Measurements from ENCODE around the gene TRRAP.
"Not testable (repeated sequence)": the region's sequence is repeated elsewhere in the genome, so short reads cannot be mapped to it uniquely, and the experiment has no call there.

Gene TRRAP

DNA sequence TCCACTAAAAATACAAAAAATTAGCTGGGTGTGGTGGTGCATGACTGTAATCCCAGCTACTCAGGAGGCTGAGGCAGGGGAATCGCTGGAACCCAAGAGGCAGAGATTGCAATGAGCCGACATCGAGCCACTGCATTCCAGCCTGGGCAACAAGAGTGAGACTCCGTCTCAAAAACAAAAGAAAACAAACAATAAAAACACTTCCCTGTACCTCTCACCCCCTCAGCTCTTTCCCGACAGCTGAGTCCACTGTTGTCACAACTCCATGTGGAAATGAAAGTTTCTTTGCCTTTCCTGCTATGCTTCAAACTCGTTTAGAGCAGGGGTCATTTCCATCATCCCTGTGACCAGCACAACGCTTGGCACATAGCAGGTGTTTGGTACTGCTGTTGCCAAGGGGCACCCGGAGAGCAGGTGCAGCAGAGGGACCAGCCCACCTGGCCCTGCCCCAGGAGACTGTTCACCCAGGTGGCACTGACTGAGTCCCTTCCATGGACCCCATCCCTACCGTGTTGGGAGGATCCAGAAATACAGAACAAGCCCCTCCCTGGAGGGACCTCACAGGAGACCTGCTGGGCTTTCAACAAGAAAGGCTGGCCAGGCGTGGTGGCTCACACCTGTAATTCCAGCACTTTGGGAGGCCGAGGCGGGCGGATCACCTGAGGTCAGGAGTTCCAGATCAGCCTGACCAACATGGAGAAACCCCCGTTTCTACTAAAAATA, 13.4 kb upstream of the TRRAP start:
- DNase-seq (ENCODE audit: low read depth): no peak
- H3K4me3 ChIP-seq (ENCODE audit: low read depth, low read length): no peak overlapping the region

GRCh38 chr7:98866351-98866750, 12.0 kb upstream of the TRRAP start:
- no peak overlapping the region for H3K4me3 ChIP-seq (ENCODE audit: low read depth, low read length)
- DNase-seq (ENCODE audit: low read depth): no peak

GRCh38 chr7:98866765-98867164, 11.6 kb upstream of the TRRAP start:
- H3K4me3 ChIP-seq (ENCODE audit: low read depth, low read length): no peak overlapping the region
- DNase-seq (ENCODE audit: low read depth): no peak

DNA sequence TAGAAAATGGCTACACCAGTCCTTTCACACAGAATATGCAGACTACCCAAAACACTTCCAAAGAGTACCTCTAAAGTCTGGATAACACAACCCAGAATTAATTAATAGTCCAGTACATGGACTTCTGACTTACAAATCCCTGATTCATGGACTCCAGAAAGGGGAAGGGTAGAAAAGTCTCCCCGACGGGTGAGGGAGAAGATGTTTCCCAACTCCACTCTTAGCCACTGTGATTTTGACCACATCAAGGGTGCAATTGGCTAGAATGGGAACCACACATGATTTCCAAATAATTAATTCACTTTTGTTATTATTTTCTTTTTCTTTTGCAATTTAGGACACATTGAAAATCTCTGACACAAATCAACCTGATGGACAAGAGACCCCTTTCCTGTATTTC, 9.9 kb upstream of the TRRAP start:
- no peak overlapping the region for H3K4me3 ChIP-seq (ENCODE audit: low read depth, low read length)
- no peak for DNase-seq (ENCODE audit: low read depth)

DNA sequence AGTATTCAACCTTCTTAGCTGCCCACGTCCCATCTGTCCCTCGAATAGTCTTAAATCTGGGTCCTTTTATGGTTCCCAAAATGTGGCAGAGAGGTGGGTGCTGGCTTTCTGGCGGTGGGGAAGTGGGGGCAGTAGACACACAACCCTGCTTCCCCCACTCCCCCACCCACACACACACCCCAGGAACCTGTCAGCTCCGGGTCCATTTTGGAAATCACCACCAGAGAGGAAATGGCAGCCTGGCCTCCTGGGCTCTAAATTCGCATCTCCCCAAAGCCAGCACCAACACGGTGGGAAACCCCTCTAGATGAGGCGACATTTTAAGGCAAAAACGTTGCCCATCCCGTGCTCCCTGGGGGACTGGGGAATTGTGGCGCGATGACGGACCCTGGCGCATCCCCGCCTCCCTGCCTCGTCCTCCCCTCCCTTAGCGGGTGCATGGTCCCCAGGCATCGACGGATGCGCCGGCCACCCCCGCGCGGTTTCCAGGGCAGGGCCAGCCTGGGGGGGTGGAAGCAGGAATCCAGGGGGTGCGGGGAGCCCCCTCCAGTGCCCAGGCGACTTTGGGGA, 9.2 kb upstream of the TRRAP start:
- H3K4me3 ChIP-seq (ENCODE audit: low read depth, low read length): peak overlapping the region; percentile 45
- DNase-seq (ENCODE audit: low read depth): no peak

- no peak for DNase-seq (ENCODE audit: low read depth)
- peak within 1 kb of the TSS; percentile 45 for H3K4me3 ChIP-seq (ENCODE audit: low read depth, low read length)
Measured at GRCh38 chr7:98869597-98870120, 8.7 kb upstream of the TRRAP start, which contains the start of gene TMEM130. TSS of gene TMEM130 (minus strand) at chr7:98870014. CDS start at chr7:98869861, 153 bp downstream.

DNA sequence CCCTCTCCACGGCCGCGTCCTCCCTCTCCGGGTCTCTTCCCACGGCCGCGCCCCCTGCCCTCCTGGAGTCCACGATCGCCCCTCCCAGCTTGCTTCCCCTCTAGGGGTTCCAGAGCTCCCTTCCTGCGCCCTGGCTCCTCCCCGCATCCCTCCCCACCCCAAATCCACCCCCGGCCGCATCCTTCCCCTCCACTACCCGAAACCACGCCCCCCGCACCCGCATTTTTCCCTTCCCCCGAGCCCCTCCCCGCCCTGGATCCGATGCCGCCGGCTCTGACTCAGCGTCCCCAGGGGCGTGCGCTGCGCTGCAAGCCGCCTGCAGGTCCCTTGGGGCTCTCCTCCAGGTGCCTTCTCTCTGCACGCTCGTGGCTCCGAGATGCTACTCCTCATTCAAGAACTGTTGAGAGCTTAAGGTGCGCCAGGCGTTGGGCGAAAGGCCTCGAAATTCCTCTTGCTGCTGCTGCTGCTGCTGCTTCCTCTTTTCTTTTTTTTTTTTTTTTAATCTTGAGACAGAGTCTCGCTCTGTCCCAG, 8.1 kb upstream of the TRRAP start:
- peak overlapping the region; percentile 45 for H3K4me3 ChIP-seq (ENCODE audit: low read depth, low read length)
- no peak for DNase-seq (ENCODE audit: low read depth)

DNA sequence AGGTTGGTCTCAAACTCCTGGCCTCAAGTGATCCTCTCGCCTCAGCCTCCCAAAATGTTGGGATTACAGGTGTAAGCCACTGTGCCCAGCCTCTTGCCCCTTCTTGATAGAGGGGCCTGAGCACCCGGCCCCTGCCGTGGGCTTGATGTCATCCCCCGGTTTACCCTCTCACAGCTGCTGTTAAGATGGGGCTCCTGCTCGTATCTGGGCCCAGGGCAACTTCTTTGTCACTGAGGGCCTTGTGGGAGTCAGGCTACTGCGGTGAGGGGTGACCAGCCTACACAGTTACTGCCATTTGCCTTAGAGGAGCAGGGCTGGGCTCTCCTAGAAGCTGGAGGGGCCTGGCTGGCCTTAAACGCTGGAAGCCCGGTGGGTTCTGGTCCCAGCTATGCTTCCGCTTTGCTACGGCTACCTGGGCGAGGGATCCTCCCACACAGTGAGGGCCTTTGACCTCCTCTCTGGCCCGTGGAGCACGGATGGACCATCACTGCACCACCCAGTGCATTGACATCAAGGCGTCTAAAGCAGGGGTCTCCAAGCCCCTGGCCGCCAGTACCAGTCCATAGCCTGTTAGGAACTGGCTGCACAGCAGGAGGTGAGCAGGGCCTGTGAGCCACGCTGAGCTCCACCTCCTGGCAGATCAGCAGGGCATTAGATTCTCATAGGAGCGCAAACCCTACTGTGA, 7.4 kb upstream of the TRRAP start:
- H3K4me3 ChIP-seq (ENCODE audit: low read depth, low read length): no peak overlapping the region
- no peak for DNase-seq (ENCODE audit: low read depth)

- H3K4me3 ChIP-seq (ENCODE audit: low read depth, low read length): no peak overlapping the region
- no peak for DNase-seq (ENCODE audit: low read depth)
Measured at GRCh38 chr7:98872328-98872924, 5.9 kb upstream of the TRRAP start.

GRCh38 chr7:98873610-98874009, 4.7 kb upstream of the TRRAP start:
- DNase-seq (ENCODE audit: low read depth); H3K4me3 ChIP-seq (ENCODE audit: low read depth, low read length): not testable (repeated sequence)

DNA sequence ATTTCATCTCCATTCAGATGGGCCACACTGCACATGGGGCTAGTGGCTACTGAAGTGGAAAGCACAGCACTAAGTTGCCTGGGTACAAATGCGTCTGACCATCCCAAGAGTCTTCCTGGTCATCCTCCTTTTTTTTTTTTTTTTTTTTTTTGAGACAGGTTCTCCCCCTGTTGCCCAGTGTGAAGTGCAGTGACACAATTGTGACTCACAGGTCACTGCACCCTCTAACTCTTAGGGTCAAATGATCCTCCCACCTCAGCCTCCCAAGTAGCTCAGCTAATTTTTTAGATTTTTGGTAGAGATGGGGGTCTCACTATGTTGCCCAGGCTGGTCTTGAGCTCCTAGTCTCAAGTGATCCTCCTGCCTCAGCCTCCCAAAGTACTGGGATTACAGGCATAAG, 3.4 kb upstream of the TRRAP start:
- DNase-seq (ENCODE audit: low read depth): no peak
- no peak overlapping the region for H3K4me3 ChIP-seq (ENCODE audit: low read depth, low read length)

DNA sequence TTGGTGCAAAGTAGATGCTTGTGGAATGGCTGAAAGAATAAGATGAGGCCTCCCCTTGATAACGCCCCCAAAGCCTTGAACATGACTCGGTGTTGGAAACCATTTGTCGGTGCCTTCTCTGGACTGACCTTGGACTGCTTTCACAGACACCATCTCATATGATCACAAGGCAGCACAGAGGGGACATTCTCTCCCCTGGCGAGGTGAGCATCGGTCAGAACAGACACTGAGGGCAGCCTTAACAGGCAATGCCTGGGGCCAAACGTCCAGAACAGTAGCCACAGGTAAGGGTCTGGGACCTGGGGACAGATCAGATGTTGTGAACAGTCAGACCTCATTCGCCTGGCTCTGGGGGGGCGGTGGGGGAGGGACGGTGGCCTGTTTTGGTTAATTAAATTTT, 2.8 kb upstream of the TRRAP start:
- DNase-seq (ENCODE audit: low read depth): no peak
- no peak overlapping the region for H3K4me3 ChIP-seq (ENCODE audit: low read depth, low read length)

DNA sequence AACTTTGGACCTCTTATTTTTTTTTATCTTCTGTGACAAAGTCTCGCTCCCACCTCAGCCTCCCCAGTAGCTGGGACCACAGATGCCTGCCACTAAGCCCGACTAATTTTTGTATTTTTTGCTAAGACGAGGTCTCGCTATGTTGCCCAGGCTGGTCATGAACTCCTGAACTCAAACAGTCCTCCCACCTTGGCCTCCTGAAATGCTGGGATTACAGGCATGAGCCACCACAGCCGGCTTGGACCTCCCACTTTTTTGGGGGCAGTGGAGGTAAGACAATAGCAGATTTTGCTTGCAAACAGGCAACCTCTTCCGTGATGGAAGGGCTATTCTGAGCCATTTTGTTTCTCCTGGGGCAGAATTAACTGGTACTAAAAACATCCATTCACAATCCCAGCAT, 1.2 kb upstream of the TRRAP start:
- no peak overlapping the region for H3K4me3 ChIP-seq (ENCODE audit: low read depth, low read length)
- no peak for DNase-seq (ENCODE audit: low read depth)

DNA sequence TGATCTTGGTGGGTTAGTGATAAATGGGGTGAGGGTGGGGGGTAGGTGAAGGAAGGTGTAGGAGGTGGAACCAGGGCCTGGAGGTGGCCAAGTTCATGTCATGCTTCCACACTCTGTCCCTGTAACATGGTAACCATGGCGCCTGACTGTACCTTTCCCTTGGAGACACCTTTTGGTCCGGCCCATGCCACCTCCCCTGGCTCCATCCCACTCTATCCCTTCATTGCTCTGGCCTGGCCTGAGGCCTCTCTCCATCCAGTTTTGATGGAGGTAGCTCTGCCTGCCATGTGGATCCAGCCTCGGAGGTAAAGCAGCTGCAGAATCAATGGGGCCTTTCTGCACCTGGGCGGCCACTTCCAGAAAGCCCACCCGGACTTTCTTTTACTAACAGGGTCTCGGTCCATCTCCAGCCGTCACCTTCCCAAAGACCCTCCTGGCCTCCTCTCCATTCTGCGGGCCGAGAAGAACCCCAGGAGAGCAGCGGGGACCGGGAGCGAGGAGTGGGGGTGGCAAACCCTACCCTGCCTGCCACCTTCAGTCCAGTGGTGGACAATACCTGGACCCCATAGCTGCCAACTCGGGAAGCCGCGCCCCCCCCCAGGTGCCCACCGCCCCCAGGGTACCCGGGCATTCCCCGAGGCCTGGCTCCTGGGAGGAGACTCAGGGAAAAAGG, 504 bp upstream of the TRRAP start:
- peak overlapping the region; percentile 85 for H3K4me3 ChIP-seq (ENCODE audit: low read depth, low read length)
- no peak for DNase-seq (ENCODE audit: low read depth)

- DNase-seq (ENCODE audit: low read depth): no peak
- peak overlapping the region; percentile 85 for H3K4me3 ChIP-seq (ENCODE audit: low read depth, low read length)
Measured at GRCh38 chr7:98879198-98879978, 1.1 kb downstream of the TRRAP start.

DNA sequence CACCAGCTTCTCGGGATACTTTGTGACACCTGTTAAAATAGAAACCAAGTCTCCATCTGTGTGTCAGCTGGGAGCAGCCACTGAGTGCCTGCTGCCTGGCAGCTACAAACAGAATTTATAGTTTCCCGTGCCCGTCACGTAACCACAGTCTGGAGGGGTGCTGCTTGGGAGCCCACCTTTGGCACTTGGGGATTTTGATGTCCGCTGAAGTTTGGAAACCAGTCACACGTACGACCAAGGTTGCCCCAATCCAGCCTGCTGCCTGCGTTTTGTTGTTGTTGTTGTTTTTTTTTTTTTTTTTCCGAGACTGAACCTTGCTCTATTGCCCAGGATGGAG, 1.6 kb downstream of the TRRAP start:
- no peak for DNase-seq (ENCODE audit: low read depth)
- peak overlapping the region; percentile 85 for H3K4me3 ChIP-seq (ENCODE audit: low read depth, low read length)

DNA sequence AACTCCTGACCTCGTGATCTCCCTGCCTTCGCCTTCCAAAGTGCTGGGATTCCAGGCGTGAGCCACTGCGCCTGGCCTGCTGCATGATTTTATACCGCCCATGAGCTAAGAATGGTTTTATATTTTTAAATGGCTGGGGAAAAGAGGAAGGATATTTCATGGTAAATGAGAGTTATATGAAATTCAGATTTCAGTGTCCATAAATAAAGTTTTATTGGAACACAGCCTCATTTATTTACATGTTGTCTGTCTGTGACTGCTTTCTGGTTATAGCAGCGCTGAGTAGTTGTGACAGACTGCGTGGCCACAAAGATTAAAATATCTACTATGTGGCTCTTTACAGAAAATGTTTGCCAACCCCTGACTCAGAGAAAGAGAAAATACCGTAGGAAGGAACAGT, 2.2 kb downstream of the TRRAP start:
- DNase-seq (ENCODE audit: low read depth): no peak
- no peak overlapping the region for H3K4me3 ChIP-seq (ENCODE audit: low read depth, low read length)

DNA sequence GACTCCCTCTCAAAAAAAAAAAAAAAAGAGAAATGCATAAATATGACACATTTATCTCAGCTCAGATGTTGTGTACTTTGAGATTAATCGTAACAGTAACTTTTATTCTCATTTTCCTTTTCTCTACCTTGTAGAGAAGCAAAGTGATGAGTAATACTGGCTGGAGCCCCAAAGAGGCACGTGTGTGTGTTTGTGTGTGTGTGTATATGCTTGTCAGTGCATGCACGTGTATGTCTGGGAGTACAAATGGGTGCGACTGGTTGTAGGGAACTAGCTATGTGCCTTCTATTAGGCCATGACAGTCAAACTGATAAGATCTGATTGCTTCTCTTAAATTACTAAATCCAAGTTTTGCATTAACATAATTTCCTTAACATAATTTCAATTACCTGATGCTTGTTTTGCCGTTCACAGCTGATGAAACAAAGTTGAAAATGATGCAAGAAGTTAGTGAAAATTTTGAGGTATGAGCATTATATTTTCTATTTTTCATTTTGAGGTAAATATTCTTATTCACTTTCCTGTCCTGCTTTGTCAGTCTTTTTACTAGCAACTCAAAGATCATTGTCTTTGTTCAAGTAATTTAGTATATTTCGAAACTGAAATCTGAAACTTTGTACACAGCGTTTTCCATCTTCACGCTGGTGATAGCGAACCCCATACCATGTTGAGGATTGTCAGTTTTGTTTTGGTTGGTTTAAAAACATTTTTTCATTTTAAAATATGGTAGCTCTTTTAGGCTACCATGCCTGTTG, 3.4 kb downstream of the TRRAP start:
- H3K4me3 ChIP-seq (ENCODE audit: low read depth, low read length): no peak overlapping the region
- no peak for DNase-seq (ENCODE audit: low read depth)

Measured in skeletal muscle cell (primary cell).